H1 (cell line): ENCODE data around the gene GPR45. TPM values are rescaled to one million over a fixed set of nuclear protein-coding genes. Genes with fewer than 3 reads are reported as not detected.

ENCODE experiments used
- CTCF ChIA-PET: fragments of 300-600 bp; sonication (Branson Sonifier 250); formaldehyde crosslinking; loops from one replicate; lab custom pipeline; 2021; ENCODE audit not compliant: partially characterized antibody; lab: Charles Lee
- POLR2A ChIA-PET: fragments of 300-600 bp; sonication (Branson Sonifier 250); formaldehyde crosslinking; loops from one replicate; lab custom pipeline; 2021; ENCODE audit warnings: inconsistent platforms; ENCODE audit not compliant: partially characterized antibody; lab: Charles Lee
- DNase-seq, 2 experiments: peaks; one replicate each; pipeline versions ENCODE4 v3.0.0 to v3.0.0-alpha.2; 2010 to 2022; ENCODE audit warnings: low spot score in 2 of 2, low read depth in 1 of 2, mixed read lengths in 1 of 2
- FAIRE-seq: peaks from 2 replicates; lab custom pipeline; 2011; peaks lifted over from hg19 to GRCh38; lab: Jason Lieb, UNC
- H2AFZ ChIP-seq: 2 replicates; pipeline ENCODE4 v1.8.1; 2012; ENCODE audit warnings: low read length, inconsistent platforms
- H2AK5ac ChIP-seq: 2 replicates; pipeline ENCODE4 v1.6.1; 2013; ENCODE audit warnings: low read depth, low read length
- H2BK120ac ChIP-seq: replicated peaks from 2 replicates; pipeline ENCODE3; 2013; ENCODE audit warnings: low read depth, low read length, inconsistent platforms
- H2BK12ac ChIP-seq: 2 replicates; pipeline ENCODE4 v1.6.1; 2013; ENCODE audit warnings: low read depth, low read length
- H2BK15ac ChIP-seq: 2 replicates; pipeline ENCODE4 v1.6.1; 2013; ENCODE audit warnings: low read length
- H2BK20ac ChIP-seq: 2 replicates; pipeline ENCODE4 v1.6.1; 2013; ENCODE audit warnings: low read length
- H2BK5ac ChIP-seq: 2 replicates; pipeline ENCODE4 v1.6.1; 2013; ENCODE audit warnings: low read depth, low read length
- H3K14ac ChIP-seq: 2 replicates; pipeline ENCODE4 v1.6.1; 2013; ENCODE audit warnings: inconsistent platforms; ENCODE audit not compliant: insufficient read length
- H3K18ac ChIP-seq: 2 replicates; pipeline ENCODE4 v1.6.1; 2013; ENCODE audit warnings: low read length; ENCODE audit errors: extremely low read depth
- H3K23ac ChIP-seq: 2 replicates; pipeline ENCODE4 v1.6.1; 2013; ENCODE audit warnings: inconsistent platforms; ENCODE audit not compliant: insufficient read length
- H3K23me2 ChIP-seq: 2 replicates; pipeline ENCODE4 v1.6.1; 2013; ENCODE audit warnings: low read depth, low read length
- H3K27ac ChIP-seq: 2 replicates; pipeline ENCODE4 v1.6.1; 2011; ENCODE audit warnings: low read depth, low read length, inconsistent platforms
- H3K27me3 ChIP-seq, 4 experiments: replicated peaks in 1 of 4; 1 replicate in 1 of 4; 2 replicates in 3 of 4; pipeline versions ENCODE4 v1.6.1 to v1.8.1; 2011 to 2013; ENCODE audit warnings: low read length in 3 of 4, mild to moderate bottlenecking in 3 of 4, inconsistent platforms in 2 of 4, mixed read lengths in 2 of 4, moderate library complexity in 1 of 4; ENCODE audit not compliant: control insufficient read depth in 3 of 4, insufficient read depth in 3 of 4; ENCODE audit errors: extremely low read depth in 1 of 4
- H3K36me3 ChIP-seq, 4 experiments: 2 replicates each; pipeline versions ENCODE4 v1.6.1 to v1.8.1; 2011 to 2013; ENCODE audit warnings: mild to moderate bottlenecking in 4 of 4, low read length in 3 of 4, moderate library complexity in 2 of 4, control low read depth in 1 of 4, inconsistent platforms in 1 of 4; ENCODE audit not compliant: insufficient read depth in 4 of 4, control insufficient read depth in 2 of 4
- H3K4ac ChIP-seq: replicated peaks from 2 replicates; pipeline ENCODE3; 2013; ENCODE audit warnings: low read length, low read depth, mixed read lengths, inconsistent platforms; ENCODE audit not compliant: insufficient read length
- H3K4me1 ChIP-seq, 4 experiments: replicated peaks in 1 of 4; 1 replicate in 1 of 4; 2 replicates in 3 of 4; pipeline versions ENCODE4 v1.6.1 to v1.8.1; 2011 to 2013; ENCODE audit warnings: low read length in 3 of 4, inconsistent platforms in 2 of 4, mixed read lengths in 1 of 4; ENCODE audit not compliant: insufficient read depth in 4 of 4, control insufficient read depth in 3 of 4
- H3K4me2 ChIP-seq, 2 experiments: 2 replicates each; pipeline versions ENCODE4 v1.6.1 to v1.8.1; 2011 to 2013; ENCODE audit warnings: low read depth in 2 of 2, low read length in 2 of 2, control low read depth in 1 of 2, inconsistent platforms in 1 of 2, mild to moderate bottlenecking in 1 of 2; ENCODE audit not compliant: insufficient read depth in 1 of 2
- H3K4me3 ChIP-seq, 4 experiments: fragments of 200-600, 300-600 bp in 1 of 4; sonication (generic), shearing (Covaris generic), sonication (Bioruptor Twin) in 1 of 4; 2 replicates each; pipeline versions ENCODE4 v1.5.1 to v1.8.1; 2011 to 2016; ENCODE audit warnings: low read length in 4 of 4, low read depth in 3 of 4, control low read depth in 2 of 4, inconsistent platforms in 2 of 4, mild to moderate bottlenecking in 2 of 4, mixed read lengths in 1 of 4, moderate library complexity in 1 of 4; ENCODE audit not compliant: insufficient read depth in 2 of 4; ENCODE audit errors: extremely low read depth in 1 of 4
- H3K56ac ChIP-seq: replicated peaks from 2 replicates; pipeline ENCODE3; 2013; ENCODE audit warnings: low read depth, mild to moderate bottlenecking, mixed read lengths, low read length, inconsistent platforms; ENCODE audit not compliant: insufficient read length
- H3K79me1 ChIP-seq: 2 replicates; pipeline ENCODE4 v1.6.1; 2013; ENCODE audit warnings: low read depth, low read length, control low read depth
- H3K79me2 ChIP-seq, 2 experiments: 2 replicates each; pipeline versions ENCODE4 v1.6.1 to v1.8.1; 2012 to 2013; ENCODE audit warnings: low read length in 2 of 2, mild to moderate bottlenecking in 2 of 2, inconsistent platforms in 1 of 2; ENCODE audit not compliant: insufficient read depth in 2 of 2, control insufficient read depth in 1 of 2
- H3K9ac ChIP-seq, 4 experiments: replicated peaks in 1 of 4; 1 replicate in 1 of 4; 2 replicates in 3 of 4; pipeline versions ENCODE4 v1.6.1 to v1.8.1; 2011 to 2013; ENCODE audit warnings: low read depth in 3 of 4, low read length in 3 of 4, control low read depth in 2 of 4, mild to moderate bottlenecking in 2 of 4, moderate library complexity in 2 of 4, inconsistent platforms in 1 of 4; ENCODE audit errors: extremely low read depth in 1 of 4
- H3K9me3 ChIP-seq, 2 experiments: 2 replicates each; pipeline versions ENCODE4 v1.6.1 to v1.8.1; 2012 to 2013; ENCODE audit warnings: mild to moderate bottlenecking in 2 of 2, moderate library complexity in 2 of 2, control low read depth in 1 of 2, inconsistent platforms in 1 of 2, low read depth in 1 of 2, low read length in 1 of 2, mixed read lengths in 1 of 2; ENCODE audit not compliant: insufficient read depth in 2 of 2
- H4K20me1 ChIP-seq, 2 experiments: replicated peaks in 1 of 2; 2 replicates each; pipeline versions ENCODE3 to v1.8.1; 2011 to 2013; ENCODE audit warnings: inconsistent platforms in 2 of 2, low read length in 2 of 2, mild to moderate bottlenecking in 1 of 2; ENCODE audit not compliant: insufficient read depth in 2 of 2, control insufficient read depth in 1 of 2
- H4K5ac ChIP-seq: 2 replicates; pipeline ENCODE4 v1.6.1; 2013; ENCODE audit warnings: low read length, low read depth, mixed read lengths, inconsistent platforms; ENCODE audit not compliant: insufficient read length
- H4K8ac ChIP-seq: 2 replicates; pipeline ENCODE4 v1.8.0; 2013; ENCODE audit warnings: mild to moderate bottlenecking, moderate library complexity, low read length, inconsistent platforms; ENCODE audit not compliant: insufficient read depth; ENCODE audit errors: extremely low read depth
- H4K91ac ChIP-seq: replicated peaks from 2 replicates; pipeline ENCODE3; 2013; ENCODE audit warnings: low read length, mixed read lengths, inconsistent platforms; ENCODE audit not compliant: insufficient read length
- BCL11A ChIP-seq, 2 experiments: IDR thresholded peaks; one replicate each; pipeline ENCODE4 v1.6.1; 2011; ENCODE audit warnings: low read depth in 2 of 2, low read length in 2 of 2, mild to moderate bottlenecking in 2 of 2
- CBX8 ChIP-seq: fragments of 300-800, 300-1000 bp; sonication (generic); IDR thresholded peaks from 2 replicates; pipeline ENCODE4 v1.7.1; 2016; ENCODE audit warnings: low read depth, low read length, borderline replicate concordance
- CEBPB ChIP-seq: IDR thresholded peaks from 2 replicates; pipeline ENCODE4 v1.6.1; 2012; ENCODE audit warnings: low read depth, low read length
- CHD2 ChIP-seq: IDR thresholded peaks from 2 replicates; pipeline ENCODE4 v1.6.1; 2012; ENCODE audit warnings: low read length, improper control_type of control experiment
- FOSL1 ChIP-seq: IDR thresholded peaks from 2 replicates; pipeline ENCODE4 v1.6.1; 2011; ENCODE audit warnings: mild to moderate bottlenecking, low read depth, low read length, moderate library complexity; ENCODE audit not compliant: insufficient read depth
- HDAC2 ChIP-seq, 2 experiments: fragments of 300-600 bp in 1 of 2; sonication (generic) in 1 of 2; IDR thresholded peaks; 2 replicates each; pipeline ENCODE4 v1.6.1; 2011 to 2012; ENCODE audit warnings: low read depth in 2 of 2, low read length in 2 of 2, mild to moderate bottlenecking in 2 of 2, moderate library complexity in 2 of 2, borderline replicate concordance in 1 of 2, inconsistent platforms in 1 of 2
- NANOG ChIP-seq: IDR thresholded peaks from 2 replicates; pipeline ENCODE4 v1.6.1; 2011; ENCODE audit warnings: low read length, low read depth, mild to moderate bottlenecking, inconsistent platforms; ENCODE audit not compliant: insufficient read depth, poor library complexity, severe bottlenecking
- POLR2AphosphoS5 ChIP-seq: IDR thresholded peaks from 2 replicates; pipeline ENCODE4 v1.6.1; 2011; ENCODE audit warnings: low read depth, low read length
- RAD21 ChIP-seq, 2 experiments: IDR thresholded peaks in 1 of 2; conservative IDR thresholded peaks in 1 of 2; 2 replicates each; pipeline ENCODE4 v1.6.1; 2011; ENCODE audit warnings: low read depth in 2 of 2, low read length in 2 of 2, improper control_type of control experiment in 1 of 2, inconsistent platforms in 1 of 2, mild to moderate bottlenecking in 1 of 2, moderate library complexity in 1 of 2
- RBBP5 ChIP-seq: IDR thresholded peaks from 2 replicates; pipeline ENCODE4 v1.7.1; 2012; ENCODE audit warnings: low read depth, mild to moderate bottlenecking, inconsistent platforms, low read length, moderate library complexity, borderline replicate concordance
- SRF ChIP-seq: IDR thresholded peaks from 2 replicates; pipeline ENCODE4 v1.6.1; 2011; ENCODE audit warnings: mild to moderate bottlenecking, low read depth, low read length, moderate library complexity
- WGBS, 2 experiments: shearing (Covaris generic) in 1 of 2; methylation state at CpG; one replicate each; pipeline versions ENCODE4 v1.1.6 to v1.1.7; 2013 to 2015; ENCODE audit warnings: low lambda C conversion rate in 2 of 2, mixed read lengths in 2 of 2, inconsistent platforms in 1 of 2, low coverage in 1 of 2, missing lambda C conversion rate in 1 of 2; ENCODE audit not compliant: insufficient replicate concordance in 2 of 2, insufficient coverage in 1 of 2, insufficient read length in 1 of 2; ENCODE audit errors: extremely low coverage in 1 of 2, missing lambda C conversion rate in 1 of 2; 5-methylcytosine and 5-hydroxymethylcytosine counted together
- polyA plus RNA-seq, 7 experiments: library from polyadenylated mRNA; depleted of rRNA in 3 of 7; stranded (reverse) in 5 of 7; unstranded in 2 of 7; fragments of >200 nt in 5 of 7; fragments of 200-250 nt in 2 of 7; gene quantifications; 1 replicate in 5 of 7; 2 replicates in 1 of 7; 4 replicates in 1 of 7; pipeline versions ENCODE4 v1.2.1 to v1.2.3, GENCODE V29; 2011 to 2013; ENCODE audit warnings: missing spikeins in 2 of 7, mixed read lengths in 2 of 7
- total RNA-seq: library from RNA; stranded (reverse); fragmentation: NEBNext Ultra II Directional; extraction: Animal tissue kit (Norgen Biotek cat#: 25700); gene quantifications from 2 replicates; pipeline ENCODE4 v1.2.1, GENCODE V29; 2021
- TF ChIP-seq, protein P1 (sequence below): IDR thresholded peaks from 2 replicates; pipeline ENCODE4 v1.6.1; 2011; ENCODE audit warnings: low read length, improper control_type of control experiment

Gene GPR45
- total and polyA plus RNA-seq, 2 of the 8 experiments (the other 6 are each of a cell fraction or from before 2014, with no cell fraction given), result 0.21 TPM; not detected in 1

GRCh38 chr2:105283532-105283931, 42.0 kb downstream of the GPR45 start:
- no peak overlapping the region for H3K4me3 ChIP-seq
- H2BK12ac ChIP-seq, result no peak overlapping the region
- no peaks in the 10 kb centered on the region for H3K23me2 ChIP-seq
- no peak overlapping the region for H4K5ac ChIP-seq
- no peak overlapping the region for H2BK15ac ChIP-seq
- H3K9me3 ChIP-seq, result no peaks in the 10 kb centered on the region
- H2BK20ac ChIP-seq, result no peak overlapping the region
- no peaks in the 10 kb centered on the region for H3K27me3 ChIP-seq
- H4K20me1 ChIP-seq, result peaks cover 0 to 5% of the 10 kb centered on the region in 2 experiments
- H2AK5ac ChIP-seq, result no peak overlapping the region
- H3K56ac ChIP-seq, result no peak overlapping the region
- H4K91ac ChIP-seq, result no peak overlapping the region
- no peak overlapping the region for H3K18ac ChIP-seq
- H3K4me2 ChIP-seq, result no peak overlapping the region
- no peak overlapping the region for H3K27ac ChIP-seq
- no peak overlapping the region for H2AFZ ChIP-seq
- H3K14ac ChIP-seq, result no peak overlapping the region
- CTCF ChIA-PET, result interaction anchor here (1.0 to 1.5 kb wide), 3 partner anchors 9 to 16 kb away, joined by 4 to 7 read pairs (median 4); no protein-coding TSS in a partner anchor
- no peak overlapping the region for H4K8ac ChIP-seq
- H3K4ac ChIP-seq, result no peak overlapping the region
- H2BK120ac ChIP-seq, result no peak overlapping the region
- POLR2A ChIA-PET, result no interaction called here
- no peak for DNase-seq
- H3K79me1 ChIP-seq, result no peaks in the 10 kb centered on the region
- WGBS, 2 experiments, result 91% methylated on average over 4 of the region's 4 CpGs; no CpG with 5 or more reads in 1 of the 2 experiments
- no peak overlapping the region for H2BK5ac ChIP-seq
- H3K79me2 ChIP-seq, result no peaks in the 10 kb centered on the region
- H3K4me1 ChIP-seq, result no peaks in the 10 kb centered on the region
- H3K23ac ChIP-seq, result no peak overlapping the region
- H3K36me3 ChIP-seq, result peaks cover 0 to 7% (median 5%) of the 10 kb centered on the region in 4 experiments; a peak in 5 of 8 replicates
- no peak overlapping the region for H3K9ac ChIP-seq
- FAIRE-seq, result no peak
- TF ChIP-seq CEBPB (no peak), CHD2 (no peak), NANOG (no peak), SRF (no peak), RAD21 (IDR thresholded peaks at IDR 0.05 in 1 of 2, conservative IDR thresholded peaks at IDR 0.05 in 1 of 2; ENCODE audit: low read depth in 2 of 2, low read length in 2 of 2) (no peak), BCL11A (IDR thresholded peaks at IDR 0.05; ENCODE audit: low read depth in 2 of 2, low read length in 2 of 2) (no peak), HDAC2 (IDR thresholded peaks at IDR 0.05; ENCODE audit: borderline replicate concordance in 1 of 2, low read depth in 2 of 2, low read length in 2 of 2) (no peak), RBBP5 (no peak), POLR2AphosphoS5 (no peak), CBX8 (no peak), FOSL1 (no peak)
- TF ChIP-seq, protein P1, sequence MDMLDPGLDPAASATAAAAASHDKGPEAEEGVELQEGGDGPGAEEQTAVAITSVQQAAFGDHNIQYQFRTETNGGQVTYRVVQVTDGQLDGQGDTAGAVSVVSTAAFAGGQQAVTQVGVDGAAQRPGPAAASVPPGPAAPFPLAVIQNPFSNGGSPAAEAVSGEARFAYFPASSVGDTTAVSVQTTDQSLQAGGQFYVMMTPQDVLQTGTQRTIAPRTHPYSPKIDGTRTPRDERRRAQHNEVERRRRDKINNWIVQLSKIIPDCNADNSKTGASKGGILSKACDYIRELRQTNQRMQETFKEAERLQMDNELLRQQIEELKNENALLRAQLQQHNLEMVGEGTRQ, result no peak
